Pulmonary artery endothelial cell (primary cell): ENCODE results near the gene PRKCI. TPM values are rescaled to one million over a fixed set of nuclear protein-coding genes. Genes with fewer than 3 reads are reported as not detected.
"Not testable (repeated sequence)": the region's sequence is repeated elsewhere in the genome, so short reads cannot be mapped to it uniquely, and the experiment has no call there.

Source experiments
- DNase-seq: peaks from one replicate; pipeline ENCODE4 v3.0.0-alpha.2; 2011; ENCODE audit warnings: low read depth, low spot score
- total RNA-seq: library from RNA; depleted of rRNA; stranded (reverse); fragments of >200 nt; gene quantifications from 2 replicates; pipeline ENCODE4 v1.2.3, GENCODE V29; 2014

PRKCI gene
- total RNA-seq, 1 donor from 2014 or later = 31.6 TPM

DNA sequence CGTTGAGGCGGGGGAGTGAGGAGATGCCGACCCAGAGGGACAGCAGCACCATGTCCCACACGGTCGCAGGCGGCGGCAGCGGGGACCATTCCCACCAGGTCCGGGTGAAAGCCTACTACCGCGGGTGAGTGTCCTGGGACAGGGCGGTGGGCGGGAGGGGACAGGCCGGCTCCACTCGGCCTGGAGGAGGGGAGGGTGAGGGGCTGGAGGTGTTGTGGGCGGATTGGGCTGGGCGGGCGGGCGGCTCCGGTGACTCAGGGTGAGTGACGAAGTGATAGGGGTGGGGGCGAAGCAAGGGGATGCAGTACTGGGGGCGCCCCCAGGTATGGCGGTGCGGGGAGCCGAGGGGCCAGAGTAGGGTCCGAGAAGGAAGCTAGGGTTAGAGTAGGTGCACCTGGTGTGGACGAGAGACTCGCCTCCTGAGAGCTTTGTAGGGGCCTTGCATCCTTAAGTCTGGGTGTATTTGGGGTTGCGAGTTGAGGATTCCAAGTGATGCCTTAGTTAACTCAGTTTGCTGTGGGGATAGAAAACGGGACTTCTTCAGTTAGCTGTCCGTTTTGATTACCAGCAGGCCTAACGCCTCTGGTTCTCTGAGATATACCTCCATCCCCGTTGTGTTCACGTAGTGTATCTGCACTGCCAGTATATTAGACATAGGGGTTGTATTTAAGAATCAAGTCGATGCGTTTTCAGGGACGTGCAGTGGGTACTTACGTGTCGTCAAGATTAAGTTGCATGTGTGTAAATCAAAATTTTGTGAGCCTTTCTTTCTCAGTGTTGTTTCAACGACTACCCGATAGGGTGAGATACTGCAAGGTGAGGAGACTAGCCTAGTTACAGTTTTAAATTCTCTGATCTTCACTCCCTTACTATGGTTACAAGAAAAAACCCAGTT is 670 bp downstream of the PRKCI start:
- no peak for DNase-seq

DNA sequence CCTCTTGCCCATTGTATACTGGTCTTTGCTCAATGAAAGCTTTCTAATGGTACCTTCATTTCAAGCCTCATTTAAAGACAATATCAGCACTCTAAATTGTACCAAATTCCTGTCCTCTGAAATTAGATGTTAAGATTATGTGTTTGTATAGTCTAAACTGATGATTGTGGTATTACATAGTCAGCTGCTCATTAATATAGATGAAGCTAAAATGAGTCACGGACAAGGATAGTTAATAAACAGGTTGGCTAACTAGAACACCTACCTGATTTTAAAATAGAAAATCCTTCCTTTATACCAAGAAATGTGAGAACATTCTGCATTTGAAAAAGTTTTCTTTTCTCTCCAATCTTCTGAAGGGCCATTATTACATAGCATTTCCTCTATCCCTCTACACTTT is 2.9 kb downstream of the PRKCI start:
- DNase-seq = no peak

DNA sequence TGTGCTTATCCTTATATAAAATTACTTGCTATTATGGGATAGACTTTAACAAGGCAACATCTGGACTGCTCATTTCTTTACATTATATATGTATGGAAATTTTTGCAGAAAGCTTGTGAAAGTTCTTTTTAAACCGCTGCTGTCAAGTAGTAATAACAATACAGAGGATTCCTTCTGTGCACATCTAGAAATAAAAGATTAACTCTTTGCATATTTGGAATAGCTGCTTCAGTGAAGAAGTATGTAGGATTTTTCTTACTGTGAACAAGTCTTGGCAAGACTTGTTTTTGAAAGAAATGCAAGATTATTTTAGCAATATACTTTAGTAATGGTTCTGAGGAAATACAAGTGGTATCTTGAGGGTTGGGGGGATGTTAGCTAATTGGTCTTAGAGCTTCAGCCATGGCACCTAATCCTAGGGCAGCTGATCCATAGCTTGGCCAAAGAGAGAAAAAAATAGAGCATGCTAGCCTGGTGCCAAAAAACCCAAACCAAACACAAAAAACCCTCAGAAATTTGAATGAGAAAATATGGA is 4.3 kb downstream of the PRKCI start:
- no peak for DNase-seq

DNA sequence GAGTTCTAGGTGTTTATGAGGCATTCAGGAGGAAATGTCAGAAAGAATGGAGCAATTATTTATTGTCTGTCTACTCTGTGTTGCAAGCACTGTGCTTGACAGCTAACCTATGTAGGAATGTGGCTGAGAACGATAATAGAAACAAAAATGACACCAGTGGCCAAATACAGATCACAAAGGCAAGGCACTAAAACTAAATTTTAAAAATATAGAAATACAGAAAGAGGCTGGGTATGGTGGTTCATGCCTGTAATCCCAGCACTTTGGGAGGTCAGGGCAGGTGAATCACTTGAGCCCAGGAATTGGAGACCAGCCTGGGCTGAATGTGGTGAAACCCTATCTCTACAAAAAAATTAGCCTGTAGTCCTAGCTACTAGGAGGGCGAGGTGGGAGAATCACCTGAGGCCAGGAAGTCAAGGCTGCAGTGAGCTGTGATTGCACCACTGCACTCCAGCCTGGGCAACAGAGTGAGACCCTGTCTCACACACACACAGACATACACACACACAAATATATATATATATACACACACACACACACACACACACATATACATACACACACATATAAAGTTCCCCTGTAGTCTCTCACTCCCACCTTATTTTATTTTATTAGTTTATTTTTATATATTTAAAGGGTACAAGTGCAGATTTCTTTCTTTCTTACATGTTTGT is 6.0 kb downstream of the PRKCI start:
- no peak for DNase-seq

DNA sequence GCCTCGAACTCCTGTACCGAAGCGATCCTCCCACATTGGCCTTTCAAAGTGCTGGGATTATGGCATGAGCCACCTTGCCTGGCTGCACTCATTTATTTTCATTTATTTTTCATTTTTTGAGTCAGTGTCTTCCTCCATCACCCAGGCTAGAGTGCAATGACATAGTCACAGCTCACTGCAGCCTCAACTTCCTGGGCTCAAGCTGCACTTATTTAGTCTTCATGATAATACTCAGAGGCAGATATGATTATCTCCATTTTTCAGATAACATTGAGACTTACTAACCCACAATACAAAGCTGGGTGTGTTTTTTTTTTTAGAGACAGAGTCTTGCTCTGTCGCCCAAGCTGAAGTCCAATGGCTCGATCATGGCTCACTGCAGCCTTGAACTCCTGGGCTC is 10.0 kb downstream of the PRKCI start:
- DNase-seq = no peak

DNA sequence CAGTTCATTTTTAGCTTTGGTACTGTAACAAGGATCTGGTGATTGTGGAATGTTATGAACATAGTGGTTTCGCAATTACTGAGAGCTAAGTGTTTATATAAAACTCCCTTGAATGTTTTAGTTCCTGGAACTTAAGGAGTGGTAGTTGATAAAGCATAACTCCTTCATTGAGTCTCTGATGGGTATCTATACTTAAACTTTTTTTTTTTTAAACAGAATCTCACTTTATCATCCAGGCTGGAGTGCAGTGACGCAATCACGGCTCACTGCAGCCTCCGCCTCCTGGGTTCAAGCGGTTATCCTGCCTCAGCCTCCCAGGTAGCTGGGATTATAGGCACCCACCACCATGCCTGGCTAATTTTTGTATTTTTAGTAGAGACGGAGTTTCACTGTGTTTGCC is 11.3 kb downstream of the PRKCI start:
- no peak for DNase-seq

DNA sequence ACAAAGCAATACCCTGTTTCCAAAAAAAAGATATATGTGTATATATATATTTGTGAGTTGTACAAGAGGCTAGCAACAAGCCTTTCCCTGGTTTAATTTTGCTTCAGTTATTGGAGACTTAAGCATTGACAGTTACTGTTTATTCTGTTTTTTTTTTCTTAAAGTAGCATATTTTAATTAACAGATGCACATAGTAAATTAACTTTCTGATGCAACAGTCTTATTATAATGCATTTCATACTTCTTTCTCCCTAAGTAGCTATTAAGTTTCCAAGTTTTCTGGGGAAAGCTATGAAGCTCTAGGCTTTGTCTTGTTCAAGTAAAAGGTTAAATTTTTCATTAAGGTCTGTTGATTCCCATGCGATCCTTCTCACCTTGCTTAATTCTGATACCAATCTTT is 17.9 kb downstream of the PRKCI start:
- no peak for DNase-seq

DNA sequence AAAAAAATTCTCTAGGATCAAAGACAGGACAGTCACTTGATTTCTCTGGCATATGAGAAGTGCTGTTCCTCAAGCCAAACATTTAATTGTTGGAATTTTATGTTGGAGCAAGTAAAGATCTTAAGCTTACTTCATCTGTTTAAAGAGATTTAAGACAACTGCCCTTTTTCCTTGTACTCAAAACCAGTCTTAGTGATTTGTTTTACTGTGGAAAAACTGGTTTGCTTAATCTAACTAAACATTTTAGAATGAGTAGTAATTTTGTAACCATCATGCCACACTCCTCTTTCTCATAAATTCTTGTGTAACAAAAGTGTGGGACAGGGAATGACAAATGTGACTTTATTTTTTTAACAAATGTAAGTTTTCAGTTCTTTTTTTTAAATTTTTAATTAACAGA is 18.4 kb downstream of the PRKCI start:
- DNase-seq = no peak

DNA sequence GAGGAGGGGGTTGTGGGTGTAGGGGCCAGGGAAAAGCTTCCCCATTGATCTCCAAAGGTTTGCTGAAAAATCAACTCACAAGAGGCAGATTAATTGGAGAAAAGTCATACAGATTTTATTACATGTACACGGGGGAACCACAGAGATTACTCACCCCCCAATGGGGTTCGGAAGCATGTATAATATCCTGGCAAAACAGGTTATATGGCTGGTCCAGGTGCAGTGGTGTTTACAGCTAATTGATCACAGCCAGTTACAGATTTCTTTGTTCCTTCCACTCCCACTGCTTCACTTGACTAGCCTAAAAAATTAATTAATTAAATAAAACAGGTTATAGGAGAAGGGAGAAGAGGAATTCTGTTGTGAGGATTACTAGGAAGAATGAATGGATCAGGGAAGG is 22.4 kb downstream of the PRKCI start:
- DNase-seq = no peak

DNA sequence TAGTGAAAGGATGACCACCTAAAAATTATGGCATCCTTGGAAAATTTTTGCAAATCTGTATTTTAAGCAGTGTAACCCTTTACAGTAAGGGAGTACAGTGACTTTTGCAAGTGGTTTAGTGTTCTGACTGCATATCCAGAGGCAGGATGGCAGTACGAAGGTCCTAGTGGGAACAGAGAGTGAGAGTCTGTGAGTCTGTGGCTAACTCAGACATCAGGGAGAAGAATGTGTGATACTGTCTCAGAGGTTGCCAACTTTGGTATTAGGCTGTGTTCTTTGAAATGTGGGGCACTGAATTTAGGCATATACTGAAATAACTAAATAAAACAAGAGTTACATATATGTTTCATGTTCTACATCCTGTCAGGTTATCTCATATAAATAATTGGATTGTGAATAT is 25.7 kb downstream of the PRKCI start:
- DNase-seq = no peak

DNA sequence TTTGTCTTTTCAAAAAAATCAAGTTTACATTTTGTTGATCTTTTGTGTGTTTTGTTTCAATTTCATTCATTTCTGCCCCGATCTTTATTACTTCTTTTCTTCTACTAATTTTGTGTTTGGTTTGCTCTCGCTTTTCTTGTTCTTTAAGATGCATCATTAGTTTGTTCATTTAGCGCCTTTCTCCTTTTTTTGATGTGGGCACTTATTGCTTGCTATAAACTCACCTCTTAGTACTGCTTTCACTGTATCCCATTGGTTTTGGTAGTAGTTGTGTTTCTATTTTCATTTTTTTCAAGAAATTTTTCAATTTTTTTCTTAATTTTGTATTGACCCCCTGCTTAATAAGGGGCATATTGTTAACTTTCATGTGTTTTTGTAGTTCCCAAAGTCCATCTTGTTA is 34.4 kb downstream of the PRKCI start:
- no peak for DNase-seq

DNA sequence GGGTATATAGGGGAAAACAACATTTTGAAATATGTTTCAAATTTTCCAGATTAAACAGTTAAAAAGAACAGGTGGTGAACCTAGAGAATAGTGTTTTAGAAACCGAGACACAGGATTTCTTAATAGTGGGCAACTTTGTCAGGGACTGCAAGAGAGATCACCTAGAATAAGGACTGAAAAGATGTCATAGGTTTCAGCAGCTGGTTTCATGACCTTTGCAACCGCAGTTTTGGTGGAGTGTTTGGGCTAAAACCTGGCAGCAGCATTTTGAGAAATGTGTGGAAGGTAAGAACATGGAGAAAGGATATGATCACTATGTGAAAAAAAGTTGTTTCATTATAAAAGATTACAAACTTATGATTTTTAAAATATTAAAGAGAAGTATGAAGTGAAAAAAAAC is 34.9 kb downstream of the PRKCI start:
- no peak for DNase-seq

DNA sequence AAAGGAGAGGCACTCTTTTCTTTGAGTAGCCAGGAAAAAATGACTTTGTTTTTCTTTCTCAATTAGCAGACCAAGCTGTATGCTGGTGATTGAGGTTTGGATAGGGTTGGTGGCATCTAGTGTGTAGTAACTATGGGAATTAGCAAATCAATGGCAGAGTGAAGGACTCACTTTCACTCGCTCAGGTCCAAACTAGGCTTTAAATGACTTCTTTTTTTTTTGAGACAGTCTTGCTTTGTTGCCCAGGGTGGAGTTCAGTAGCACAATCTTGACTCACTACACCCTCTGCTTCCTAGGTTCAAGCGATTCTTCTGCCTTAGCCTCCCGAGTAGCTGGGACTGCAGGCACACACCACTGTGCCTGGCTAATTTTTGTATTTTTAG is 35.9 kb downstream of the PRKCI start:
- no peak for DNase-seq

DNA sequence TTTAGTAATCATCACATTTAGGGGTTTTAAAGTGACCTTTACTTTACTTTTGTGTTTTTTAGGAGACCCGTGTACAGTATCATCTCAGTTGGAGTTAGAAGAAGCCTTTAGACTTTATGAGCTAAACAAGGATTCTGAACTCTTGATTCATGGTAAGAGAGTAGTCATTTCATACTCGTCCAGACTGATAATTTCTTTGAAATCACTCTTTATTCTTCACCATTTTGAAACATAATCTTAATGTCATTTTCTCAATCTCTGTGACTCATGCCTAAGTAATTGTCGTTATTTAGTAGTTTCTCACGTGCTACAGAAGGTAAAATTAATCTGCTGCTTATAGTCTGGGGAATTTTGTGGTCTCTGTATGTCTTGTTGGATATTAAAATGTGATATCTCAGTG is 37.7 kb downstream of the PRKCI start:
- no peak for DNase-seq

DNA sequence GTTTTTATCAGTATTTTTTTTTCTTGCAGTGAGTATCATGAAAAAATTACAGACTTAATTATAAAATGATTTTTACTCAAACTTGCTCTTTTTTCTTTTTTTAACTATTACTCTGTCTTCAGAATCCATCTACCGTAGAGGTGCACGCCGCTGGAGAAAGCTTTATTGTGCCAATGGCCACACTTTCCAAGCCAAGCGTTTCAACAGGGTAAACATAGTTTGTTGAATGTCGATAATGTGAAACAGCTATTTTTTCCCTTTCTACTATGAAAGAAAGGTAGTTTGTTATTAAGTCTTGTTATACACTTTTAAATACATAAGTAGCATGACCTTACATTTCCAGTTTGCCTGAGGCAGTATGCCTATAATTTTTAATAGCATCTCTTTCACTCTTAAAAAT is 45.6 kb downstream of the PRKCI start:
- no peak for DNase-seq

DNA sequence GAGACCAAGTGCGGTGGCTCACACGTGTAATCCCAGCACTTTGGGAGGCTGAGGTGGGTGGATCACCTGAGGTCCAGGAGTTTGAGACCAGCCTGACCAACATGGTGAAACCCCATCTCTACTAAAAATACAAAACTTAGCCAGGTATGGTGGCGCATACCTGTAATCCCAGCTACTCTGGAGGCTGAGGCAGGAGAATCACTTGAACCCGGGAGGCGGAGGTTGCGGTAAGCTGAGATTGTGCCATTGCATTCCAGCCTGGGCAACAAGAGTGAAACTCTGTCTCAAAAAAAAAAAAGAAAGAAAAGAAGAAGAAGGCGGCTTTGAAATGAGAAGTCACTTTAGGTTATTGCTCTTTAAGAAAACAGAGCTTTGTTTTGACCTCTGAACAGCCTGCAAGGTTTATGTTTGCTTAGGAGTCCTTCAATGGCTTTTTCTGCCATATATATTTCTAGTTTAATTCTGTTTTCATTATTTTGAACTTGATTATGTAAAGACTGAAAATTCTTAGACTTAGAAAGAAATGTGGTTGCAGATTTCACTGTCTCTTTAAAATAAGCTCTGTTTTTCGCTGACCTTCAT is 47.5 kb downstream of the PRKCI start:
- not testable (repeated sequence) for DNase-seq

DNA sequence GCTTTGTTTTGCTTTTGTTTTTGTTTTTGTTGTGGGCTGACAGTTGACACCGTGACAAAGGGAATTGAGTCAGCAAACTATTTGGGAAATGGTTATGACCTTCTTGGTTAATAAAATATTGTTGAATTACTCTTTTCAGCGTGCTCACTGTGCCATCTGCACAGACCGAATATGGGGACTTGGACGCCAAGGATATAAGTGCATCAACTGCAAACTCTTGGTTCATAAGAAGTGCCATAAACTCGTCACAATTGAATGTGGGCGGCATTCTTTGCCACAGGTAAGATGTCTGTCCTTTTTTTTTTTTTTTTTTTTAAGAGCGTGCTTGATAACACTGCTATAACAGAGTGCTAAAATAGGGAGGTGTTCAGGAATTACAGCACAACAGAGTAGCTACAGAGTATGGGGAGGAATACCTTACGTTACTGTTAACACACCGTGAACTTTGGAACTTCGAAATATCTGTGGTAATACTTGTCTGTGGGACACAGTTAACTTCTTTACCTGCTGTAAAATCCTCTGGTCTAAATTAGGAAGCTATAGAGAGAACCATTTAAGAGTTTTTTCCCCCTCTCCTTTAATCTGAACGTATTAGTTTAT is 48.2 kb downstream of the PRKCI start:
- DNase-seq = no peak

DNA sequence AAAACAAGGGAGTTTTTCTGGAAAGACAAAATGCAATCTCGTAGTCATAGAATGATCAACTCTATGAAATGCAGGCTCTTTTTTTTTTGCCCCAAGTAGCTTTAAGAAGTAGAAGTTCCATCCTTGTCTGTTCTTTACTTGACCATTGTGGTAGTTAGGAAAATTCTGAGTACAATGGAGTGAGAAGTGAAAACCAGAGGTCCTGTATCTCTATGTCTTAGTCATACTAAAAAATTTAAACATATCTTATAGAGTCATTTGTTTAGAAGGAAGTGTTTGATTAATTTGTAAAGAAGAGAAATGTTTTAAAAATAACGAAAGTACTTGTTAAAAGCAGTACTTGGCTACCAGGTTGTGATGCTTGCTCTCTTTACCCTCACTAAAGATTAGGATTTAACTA is 52.4 kb downstream of the PRKCI start:
- no peak for DNase-seq

DNA sequence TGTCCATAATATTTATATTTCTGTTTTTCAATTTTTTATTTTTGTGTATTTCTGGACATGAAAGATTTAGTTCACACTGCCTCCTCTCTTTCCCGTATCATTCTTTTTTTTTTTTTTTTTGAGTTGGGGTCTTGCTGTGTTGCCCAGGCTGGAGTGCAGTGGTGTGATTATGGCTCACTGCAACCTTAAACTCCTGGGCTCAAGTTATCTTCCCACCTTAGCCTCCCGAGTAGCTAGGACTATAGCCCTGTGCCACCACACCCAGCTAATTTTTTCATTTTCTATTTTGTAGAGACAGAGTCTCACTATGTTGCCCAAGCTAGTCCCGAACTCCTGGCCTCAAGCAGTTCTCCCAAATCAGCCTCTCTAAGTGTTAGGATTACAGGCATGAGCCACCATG is 53.6 kb downstream of the PRKCI start:
- no peak for DNase-seq

DNA sequence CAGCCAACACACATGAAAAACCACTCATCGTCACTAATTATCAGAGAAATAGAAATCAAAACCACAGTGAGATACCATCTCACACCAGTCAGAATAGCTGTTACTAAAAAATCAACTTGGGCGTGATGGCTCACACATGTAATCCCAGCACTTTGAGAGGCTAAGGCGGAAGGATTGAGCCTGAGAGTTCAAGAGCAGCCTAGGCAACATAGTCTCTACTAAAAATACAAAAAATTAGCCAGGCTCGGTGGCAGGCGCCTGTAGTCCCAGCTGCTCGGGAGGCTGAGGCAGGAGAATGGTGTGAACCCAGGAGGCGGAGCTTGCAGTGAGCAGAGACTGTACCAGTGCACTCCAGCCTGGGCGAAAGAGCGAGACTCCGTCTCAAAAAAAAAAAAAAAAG is 55.1 kb downstream of the PRKCI start:
- DNase-seq = not testable (repeated sequence)

DNA sequence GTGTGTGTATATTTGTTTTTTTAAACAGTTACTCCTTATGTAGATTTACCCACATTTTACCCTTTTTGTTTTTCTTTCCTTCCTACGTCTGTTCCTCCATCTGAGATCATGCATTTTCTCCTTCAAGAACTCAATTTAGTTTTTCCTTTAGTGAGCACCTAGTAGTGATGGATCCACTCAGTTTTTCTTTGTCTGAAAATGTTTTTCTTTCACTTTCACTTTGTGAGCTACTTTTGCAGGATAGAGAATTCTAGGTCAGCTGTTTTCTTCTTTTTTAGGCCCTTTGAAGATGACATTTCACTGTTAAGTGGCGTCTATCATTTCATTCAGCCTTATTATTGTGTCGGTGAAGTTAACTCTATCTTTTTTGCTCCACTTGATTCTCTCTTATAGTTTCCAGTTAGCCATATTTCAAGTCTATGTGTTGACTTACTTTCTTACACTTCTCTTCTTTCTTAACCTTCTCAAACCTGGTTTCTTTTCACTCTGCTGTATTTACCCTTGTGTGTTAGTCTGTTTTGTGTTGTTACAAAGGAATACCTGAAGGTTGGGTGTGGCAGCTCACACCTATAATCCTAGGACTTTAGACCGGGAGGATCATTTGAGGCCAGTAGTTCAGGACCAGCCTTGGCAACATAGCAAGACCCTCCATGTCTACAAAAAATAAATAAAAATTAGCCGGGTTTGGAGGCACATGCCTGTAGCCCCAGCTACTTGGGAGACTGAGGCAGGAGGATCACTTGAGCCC is 55.8 kb downstream of the PRKCI start:
- DNase-seq = no peak
